Measurements from ENCODE around the gene TBXA2R.

The TBXA2R gene

GRCh38 chr19:3549816-3550215, 56.9 kb downstream of the TBXA2R start:
- no peak for TF ChIP-seq CTCF (IDR thresholded peaks at IDR 0.05; ENCODE audit: low read depth, low read length)
- Histone ChIP-seq H3K4me3 (ENCODE audit: low read depth, low read length) (no peak overlapping the region), H3K27ac (0 out of 2 replicates have a peak overlapping the region, but pooled peaks have one; percentile 26), H3K36me3 (peaks cover 35% of the 10 kb centered on the region), H3K9me3 (ENCODE audit: severe bottlenecking) (no peaks in the 10 kb centered on the region), H3K27me3 (ENCODE audit: insufficient read depth, low read depth, severe bottlenecking) (no peaks in the 10 kb centered on the region)
- DNase-seq, result peak; percentile 70

GRCh38 chr19:3548606-3549005, 58.1 kb downstream of the TBXA2R start:
- H3K27ac ChIP-seq, result no peak overlapping the region
- H3K36me3 ChIP-seq, result peaks cover 41% of the 10 kb centered on the region
- H3K27me3 ChIP-seq (ENCODE audit: insufficient read depth, low read depth, severe bottlenecking), result no peaks in the 10 kb centered on the region
- no peak for TF ChIP-seq CTCF (IDR thresholded peaks at IDR 0.05; ENCODE audit: low read depth, low read length)
- DNase-seq, result no peak
- H3K4me3 ChIP-seq (ENCODE audit: low read depth, low read length), result no peak overlapping the region
- H3K9me3 ChIP-seq (ENCODE audit: severe bottlenecking), result no peaks in the 10 kb centered on the region

- TF ChIP-seq CTCF (IDR thresholded peaks at IDR 0.05; ENCODE audit: low read depth, low read length), result no peak
- H3K27ac ChIP-seq, result no peak overlapping the region
- H3K9me3 ChIP-seq (ENCODE audit: severe bottlenecking), result no peaks in the 10 kb centered on the region
- no peak for DNase-seq
- H3K4me3 ChIP-seq (ENCODE audit: low read depth, low read length), result no peak overlapping the region
- no peaks in the 10 kb centered on the region for H3K27me3 ChIP-seq (ENCODE audit: insufficient read depth, low read depth, severe bottlenecking)
- peaks cover 41% of the 10 kb centered on the region for H3K36me3 ChIP-seq
These were observed 58.9 kb downstream of the TBXA2R start for GRCh38 chr19:3547767-3548282.

GRCh38 chr19:3547301-3547731, 59.4 kb downstream of the TBXA2R start:
- H3K27ac ChIP-seq, result no peak overlapping the region
- H3K4me3 ChIP-seq (ENCODE audit: low read depth, low read length), result no peak overlapping the region
- peak; percentile 70 for TF ChIP-seq CTCF (IDR thresholded peaks at IDR 0.05; ENCODE audit: low read depth, low read length)
- H3K9me3 ChIP-seq (ENCODE audit: severe bottlenecking), result no peaks in the 10 kb centered on the region
- H3K36me3 ChIP-seq, result peaks cover 41% of the 10 kb centered on the region
- DNase-seq, result no peak
- no peaks in the 10 kb centered on the region for H3K27me3 ChIP-seq (ENCODE audit: insufficient read depth, low read depth, severe bottlenecking)

- Histone ChIP-seq H3K9me3 (ENCODE audit: severe bottlenecking) (no peaks in the 10 kb centered on the region), H3K36me3 (peaks cover 41% of the 10 kb centered on the region), H3K27me3 (ENCODE audit: insufficient read depth, low read depth, severe bottlenecking) (no peaks in the 10 kb centered on the region), H3K27ac (no peak overlapping the region), H3K4me3 (ENCODE audit: low read depth, low read length) (no peak overlapping the region)
- no peak for DNase-seq
- no peak for TF ChIP-seq CTCF (IDR thresholded peaks at IDR 0.05; ENCODE audit: low read depth, low read length)
These were observed 60.6 kb downstream of the TBXA2R start for GRCh38 chr19:3546119-3546518.

- no peak for TF ChIP-seq CTCF (IDR thresholded peaks at IDR 0.05; ENCODE audit: low read depth, low read length)
- no peaks in the 10 kb centered on the region for H3K9me3 ChIP-seq (ENCODE audit: severe bottlenecking)
- no peaks in the 10 kb centered on the region for H3K27me3 ChIP-seq (ENCODE audit: insufficient read depth, low read depth, severe bottlenecking)
- H3K4me3 ChIP-seq (ENCODE audit: low read depth, low read length), result no peak overlapping the region
- no peak overlapping the region for H3K27ac ChIP-seq
- peaks cover 38% of the 10 kb centered on the region for H3K36me3 ChIP-seq
- no peak for DNase-seq
These were observed 61.0 kb downstream of the TBXA2R start for GRCh38 chr19:3545669-3546034.

Measured in WERI-Rb-1 (cell line).